ENCODE measurements around the gene HYI.

The HYI gene

GRCh38 chr1:43444151-43444828 is 9.4 kb downstream of the HYI start:
- DNase-seq = no peak

GRCh38 chr1:43443197-43443946 is 10.4 kb downstream of the HYI start:
- no peak for DNase-seq

- no peak for DNase-seq
Observed at GRCh38 chr1:43442756-43443155, 11.0 kb downstream of the HYI start.

GRCh38 chr1:43441894-43442637 is 11.7 kb downstream of the HYI start:
- DNase-seq = no peak

- no peak for DNase-seq
Observed at GRCh38 chr1:43441166-43441893, 12.4 kb downstream of the HYI start.

- DNase-seq = no peak
Observed at GRCh38 chr1:43440358-43440757, 13.4 kb downstream of the HYI start.

- DNase-seq = no peak
Observed at GRCh38 chr1:43439781-43440180, 13.9 kb downstream of the HYI start.

- no peak for DNase-seq
Observed at GRCh38 chr1:43438953-43439581, 14.7 kb downstream of the HYI start.

- no peak for DNase-seq
Observed at GRCh38 chr1:43438576-43438952, 15.2 kb downstream of the HYI start.

GRCh38 chr1:43438006-43438405 is 15.7 kb downstream of the HYI start:
- DNase-seq = no peak

GRCh38 chr1:43437031-43437973 is 16.4 kb downstream of the HYI start:
- no peak for DNase-seq

GRCh38 chr1:43436371-43436770 is 17.4 kb downstream of the HYI start:
- no peak for DNase-seq

GRCh38 chr1:43435146-43436145 is 18.3 kb downstream of the HYI start:
- no peak for DNase-seq

GRCh38 chr1:43434256-43434655 is 19.5 kb downstream of the HYI start:
- DNase-seq = no peak

- no peak for DNase-seq
Observed at GRCh38 chr1:43432907-43433306, 20.8 kb downstream of the HYI start.

- DNase-seq = no peak
Observed at GRCh38 chr1:43432171-43432860, 21.4 kb downstream of the HYI start.

GRCh38 chr1:43431676-43432075 is 22.1 kb downstream of the HYI start:
- DNase-seq = no peak

- no peak for DNase-seq
Observed at GRCh38 chr1:43430831-43431230, 22.9 kb downstream of the HYI start.

GRCh38 chr1:43427941-43428340 is 25.8 kb downstream of the HYI start:
- no peak for DNase-seq

GRCh38 chr1:43427524-43427923 is 26.2 kb downstream of the HYI start:
- no peak for DNase-seq
